Measurements from ENCODE around the gene FHAD1.
A peak's percentile ranks its signal among the peaks of the same experiment; 100 is the strongest.

FHAD1 gene

GRCh38 chr1:15309687-15310086 lies 62.7 kb downstream of the FHAD1 start:
- FAIRE-seq, result no peak

- no peak for FAIRE-seq
These were observed 63.5 kb downstream of the FHAD1 start for GRCh38 chr1:15310544-15310943.

- no peak for FAIRE-seq
These were observed 64.2 kb downstream of the FHAD1 start for GRCh38 chr1:15311122-15311822.

- no peak for FAIRE-seq
These were observed 64.9 kb downstream of the FHAD1 start for GRCh38 chr1:15311880-15312279.

- no peak for FAIRE-seq
These were observed 65.8 kb downstream of the FHAD1 start for GRCh38 chr1:15312626-15313411.

GRCh38 chr1:15314328-15315281 lies 67.6 kb downstream of the FHAD1 start:
- FAIRE-seq, result no peak

GRCh38 chr1:15315815-15316214 lies 68.8 kb downstream of the FHAD1 start:
- no peak for FAIRE-seq

- no peak for FAIRE-seq
These were observed 69.5 kb downstream of the FHAD1 start for GRCh38 chr1:15316510-15316909.

- no peak for FAIRE-seq
These were observed 73.2 kb downstream of the FHAD1 start for GRCh38 chr1:15320267-15320666.

GRCh38 chr1:15321601-15322000 lies 74.6 kb downstream of the FHAD1 start:
- no peak for FAIRE-seq

GRCh38 chr1:15322648-15323350 lies 75.8 kb downstream of the FHAD1 start:
- no peak for FAIRE-seq

- FAIRE-seq, result peak; percentile 65
These were observed 76.4 kb downstream of the FHAD1 start for GRCh38 chr1:15323351-15323988.

GRCh38 chr1:15323989-15324868 lies 77.2 kb downstream of the FHAD1 start:
- no peak for FAIRE-seq

- no peak for FAIRE-seq
These were observed 77.9 kb downstream of the FHAD1 start for GRCh38 chr1:15324869-15325335.

- no peak for FAIRE-seq
These were observed 78.5 kb downstream of the FHAD1 start for GRCh38 chr1:15325375-15326085.

- FAIRE-seq, result no peak
These were observed 79.9 kb downstream of the FHAD1 start for GRCh38 chr1:15326691-15327588.

GRCh38 chr1:15328351-15329103 lies 81.5 kb downstream of the FHAD1 start:
- FAIRE-seq, result no peak

GRCh38 chr1:15329104-15329820 lies 82.2 kb downstream of the FHAD1 start:
- no peak for FAIRE-seq
